Naive thymus-derived CD8-positive, alpha-beta T cell (primary cell): Measurements from ENCODE around the gene CDH4. TPM values are rescaled to one million over a fixed set of nuclear protein-coding genes. Genes with fewer than 3 reads are reported as not detected.
"Not testable (repeated sequence)": the region's sequence is repeated elsewhere in the genome, so short reads cannot be mapped to it uniquely, and the experiment has no call there.

ENCODE experiments used
- ATAC-seq, 2 donors: fragments of 150-1000 bp; cut with Tn5 transposase in 1 of 2; sonication (Bioruptor Pico), chemical (Tn5 transposase) in 1 of 2; 1 replicate in 1 of 2; 2 replicates in 1 of 2; pipeline ENCODE4 v1.10.0; 2021; ENCODE audit warnings: mild to moderate bottlenecking in 2 of 2, moderate library complexity in 2 of 2
- POLR2A ChIA-PET: fragments of 350-600 bp; sonication (Branson Sonifier 250); formaldehyde crosslinking; loops from one replicate; lab custom pipeline; 2021; ENCODE audit warnings: antibody characterized with exemption; lab: Charles Lee
- DNase-seq, 10 donors: peaks; one replicate each; pipeline versions ENCODE4 v3.0.0 to v3.0.0-alpha.2; 2020 to 2022
- H3K27ac Mint-ChIP-seq, 10 donors: one replicate each; pipeline ENCODE4 v1.8.0; 2020 to 2022; ENCODE audit warnings: mild to moderate bottlenecking in 10 of 10, mixed read lengths in 10 of 10, moderate library complexity in 4 of 10, inconsistent platforms in 1 of 10
- H3K27me3 Mint-ChIP-seq, 5 donors: one replicate each; pipeline ENCODE4 v1.8.0; 2021 to 2022; ENCODE audit warnings: mixed read lengths in 5 of 5
- H3K36me3 Mint-ChIP-seq, 3 donors: one replicate each; pipeline ENCODE4 v1.8.0; 2020 to 2022; ENCODE audit warnings: mixed read lengths in 3 of 3, mild to moderate bottlenecking in 2 of 3, inconsistent platforms in 1 of 3
- H3K4me1 Mint-ChIP-seq, 4 donors: one replicate each; pipeline ENCODE4 v1.8.0; 2021 to 2022; ENCODE audit warnings: mixed read lengths in 4 of 4
- H3K4me3 Mint-ChIP-seq, 10 donors: one replicate each; pipeline ENCODE4 v1.8.0; 2020 to 2022; ENCODE audit warnings: mild to moderate bottlenecking in 10 of 10, mixed read lengths in 10 of 10, moderate library complexity in 6 of 10, inconsistent platforms in 1 of 10
- H3K9me3 Mint-ChIP-seq, 9 donors: one replicate each; pipeline ENCODE4 v1.8.0; 2020 to 2022; ENCODE audit warnings: mixed read lengths in 9 of 9, mild to moderate bottlenecking in 3 of 9, inconsistent platforms in 1 of 9, moderate library complexity in 1 of 9
- polyA plus RNA-seq, 3 donors: library from polyadenylated mRNA; unstranded; fragments of 300-500 nt; fragmentation: Illumina TruSeq; gene quantifications; one replicate each; pipeline ENCODE4 v1.2.3, GENCODE V29; 2021
- total RNA-seq, 8 experiments: library from RNA in 2 of 8; stranded (reverse) in 2 of 8; gene quantifications; one replicate each; pipeline ENCODE4 v1.2.3 and lab custom pipeline; 2021 to 2026

CDH4 gene
- total and polyA plus RNA-seq, 5 experiments from 2014 or later = 0.07 to 0.44 (median 0.15) TPM; not detected in 1

- POLR2A ChIA-PET, H3K9me3 Mint-ChIP-seq, ATAC-seq, H3K27me3 Mint-ChIP-seq, H3K4me3 Mint-ChIP-seq, H3K4me1 Mint-ChIP-seq, H3K27ac Mint-ChIP-seq, DNase-seq, H3K36me3 Mint-ChIP-seq: not testable (repeated sequence)
Measured at GRCh38 chr20:61854538-61854937, 602.5 kb downstream of the CDH4 start.

DNA sequence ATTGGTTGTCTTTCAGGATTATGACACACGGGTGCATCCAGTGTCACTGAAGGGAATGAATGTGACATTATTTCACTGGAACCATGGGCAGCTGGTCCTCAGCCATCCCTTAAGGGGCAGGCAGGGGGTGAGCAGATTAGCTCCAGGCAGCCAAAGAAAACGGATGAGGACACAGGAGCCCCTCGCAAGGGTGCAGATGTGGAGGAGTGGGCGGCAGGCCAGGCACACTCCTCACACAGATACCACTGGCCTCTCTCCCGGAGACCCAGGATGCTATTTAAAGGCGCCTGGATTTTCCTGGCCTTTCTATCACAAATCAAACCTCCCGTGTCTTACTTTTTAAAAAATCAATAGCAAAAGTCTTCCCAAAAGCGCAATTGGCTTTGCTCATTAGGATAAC is 603.2 kb downstream of the CDH4 start:
- H3K9me3 Mint-ChIP-seq = peaks cover 0 to 6% (median 0%) of the 10 kb centered on the region in 9 donors
- H3K4me3 Mint-ChIP-seq = no peak overlapping the region
- H3K4me1 Mint-ChIP-seq = no peaks in the 10 kb centered on the region
- ATAC-seq (no peak), DNase-seq (no peak)
- POLR2A ChIA-PET = no interaction called here
- H3K36me3 Mint-ChIP-seq = no peaks in the 10 kb centered on the region
- peaks cover 0 to 4% (median 0%) of the 10 kb centered on the region in 5 donors for H3K27me3 Mint-ChIP-seq
- H3K27ac Mint-ChIP-seq = no peak overlapping the region

DNA sequence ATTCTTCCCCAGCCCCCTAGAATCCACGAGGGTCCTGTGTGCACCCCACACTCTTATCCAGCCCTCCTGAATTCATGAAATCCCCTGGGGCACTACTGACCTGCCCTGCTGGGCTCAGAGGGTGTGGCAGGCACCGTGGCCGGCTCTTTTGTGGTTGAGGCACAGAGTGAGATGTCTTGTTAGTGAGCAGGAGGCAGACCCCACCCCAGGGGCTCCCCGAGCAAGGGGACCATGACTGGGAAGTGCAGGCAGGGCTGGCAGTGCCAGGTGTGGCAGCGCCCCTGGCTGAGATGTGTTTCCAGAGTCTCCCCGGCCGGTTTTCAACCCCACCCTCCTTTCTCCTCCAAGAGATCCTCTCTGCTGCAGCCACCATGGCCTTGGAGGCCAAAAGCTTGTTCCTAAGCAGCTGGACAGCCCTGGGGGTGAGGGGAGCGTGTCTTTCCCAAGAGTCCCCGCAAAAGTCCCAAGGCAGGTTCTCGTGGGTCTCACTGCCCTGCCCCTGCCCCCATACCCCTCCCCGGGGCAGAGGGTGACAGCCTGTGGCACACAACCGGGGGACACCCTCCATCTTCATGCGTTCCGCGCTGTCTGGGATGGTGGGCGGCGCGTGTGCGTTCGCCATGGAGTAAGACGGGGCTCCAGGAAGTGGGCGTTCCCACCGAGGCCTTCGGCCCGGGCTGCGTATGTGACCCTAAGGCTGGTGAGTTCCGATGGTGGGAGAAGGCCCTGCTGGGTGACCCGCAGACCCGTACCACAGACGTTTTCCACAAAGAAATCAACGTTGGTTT is 604.8 kb downstream of the CDH4 start:
- DNase-seq (no peak), ATAC-seq (no peak)
- Mint-ChIP-seq H3K9me3 (peaks cover 0 to 6% (median 0%) of the 10 kb centered on the region in 9 donors), H3K36me3 (no peaks in the 10 kb centered on the region), H3K27me3 (peaks cover 0 to 8% (median 0%) of the 10 kb centered on the region in 5 donors), H3K27ac (no peak overlapping the region), H3K4me1 (peaks cover 0 to 4% (median 0%) of the 10 kb centered on the region in 4 donors), H3K4me3 (no peak overlapping the region)
- POLR2A ChIA-PET = no interaction called here

DNA sequence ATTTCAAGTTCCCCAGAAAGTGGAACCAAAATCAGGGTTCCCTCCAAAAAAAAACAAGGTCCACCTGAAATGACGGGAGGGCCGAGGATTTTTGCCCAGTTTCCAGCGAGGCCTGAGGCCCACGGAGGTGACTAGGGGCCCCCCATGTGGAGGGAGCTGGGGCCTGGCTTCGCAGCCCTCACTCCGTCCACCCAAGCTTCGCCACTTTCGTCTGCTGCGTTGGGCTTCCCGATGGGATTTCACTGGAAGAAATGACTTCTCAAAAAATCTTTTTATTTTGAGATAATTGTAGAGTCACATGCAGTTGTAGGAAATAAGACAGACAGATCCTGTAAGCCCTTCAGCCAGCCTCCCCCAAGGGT is 605.3 kb downstream of the CDH4 start:
- H3K4me3 Mint-ChIP-seq = no peak overlapping the region
- POLR2A ChIA-PET = no interaction called here
- peaks cover 0 to 6% (median 0%) of the 10 kb centered on the region in 9 donors for H3K9me3 Mint-ChIP-seq

DNA sequence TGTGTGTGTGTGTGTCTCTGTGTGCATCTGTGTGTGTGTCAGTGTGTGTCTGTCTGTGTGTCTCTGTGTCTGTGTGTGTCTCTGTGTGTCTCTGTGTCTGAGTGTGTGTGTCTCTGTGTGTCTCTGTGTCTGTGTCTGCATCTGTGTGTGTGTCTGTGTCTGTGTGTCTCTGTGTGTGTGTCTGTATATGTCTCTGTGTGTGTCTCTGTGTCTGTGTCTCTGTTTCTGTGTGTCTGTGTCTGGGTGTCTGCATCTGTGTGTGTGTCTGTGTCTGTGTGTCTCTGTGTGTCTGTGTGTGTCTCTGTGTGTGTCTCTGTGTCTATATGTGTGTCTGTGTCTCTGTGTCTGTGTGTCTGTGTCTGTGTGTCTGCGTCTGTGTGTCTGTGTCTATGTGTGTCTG is 605.8 kb downstream of the CDH4 start:
- Mint-ChIP-seq H3K9me3 (peaks cover 0 to 6% (median 0%) of the 10 kb centered on the region in 9 donors), H3K36me3 (no peaks in the 10 kb centered on the region), H3K4me3 (no peak overlapping the region), H3K27me3 (peaks cover 0 to 8% (median 0%) of the 10 kb centered on the region in 5 donors), H3K4me1 (peaks cover 0 to 4% (median 0%) of the 10 kb centered on the region in 4 donors), H3K27ac (no peak overlapping the region)
- no peak for DNase-seq
- no peak for ATAC-seq
- POLR2A ChIA-PET = no interaction called here

More for the DNA sequence above, 605.3 kb downstream of the CDH4 start:
- peaks cover 0 to 4% (median 0%) of the 10 kb centered on the region in 4 donors for H3K4me1 Mint-ChIP-seq
- H3K27me3 Mint-ChIP-seq = peaks cover 0 to 8% (median 0%) of the 10 kb centered on the region in 5 donors
- no peak overlapping the region for H3K27ac Mint-ChIP-seq
- H3K36me3 Mint-ChIP-seq = no peaks in the 10 kb centered on the region
- ATAC-seq (no peak), DNase-seq (no peak)

DNA sequence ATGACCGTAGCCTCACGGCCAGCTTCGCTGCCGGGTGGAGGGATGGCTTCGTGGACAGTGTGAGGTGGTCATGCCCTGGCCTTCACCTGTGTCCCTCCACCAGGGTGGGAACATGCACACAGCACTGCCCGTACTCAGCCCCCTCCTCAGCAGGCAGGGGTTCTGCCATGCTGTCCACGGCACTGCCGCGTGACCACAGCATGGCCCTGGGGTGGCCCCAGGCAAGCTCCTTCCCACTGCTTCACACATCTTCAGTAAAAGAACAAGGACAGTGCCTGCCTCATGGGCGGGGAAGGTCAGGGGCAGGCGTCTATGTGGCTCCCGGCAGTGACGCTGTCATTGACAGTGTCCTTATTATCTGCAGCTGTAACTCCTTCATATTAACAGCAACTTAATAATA is 607.7 kb downstream of the CDH4 start:
- Mint-ChIP-seq H3K27ac (no peak overlapping the region), H3K9me3 (peaks cover 0 to 6% (median 0%) of the 10 kb centered on the region in 9 donors), H3K4me3 (no peak overlapping the region), H3K27me3 (peaks cover 0 to 8% (median 0%) of the 10 kb centered on the region in 5 donors), H3K36me3 (no peaks in the 10 kb centered on the region), H3K4me1 (peaks cover 0 to 4% (median 0%) of the 10 kb centered on the region in 4 donors)
- ATAC-seq = no peak
- no peak for DNase-seq
- POLR2A ChIA-PET = no interaction called here

GRCh38 chr20:61860260-61860987 is 608.4 kb downstream of the CDH4 start:
- POLR2A ChIA-PET = no interaction called here
- peaks cover 0 to 4% (median 0%) of the 10 kb centered on the region in 4 donors for H3K4me1 Mint-ChIP-seq
- H3K9me3 Mint-ChIP-seq = peaks cover 0 to 10% (median 5%) of the 10 kb centered on the region in 9 donors
- ATAC-seq = no peak
- H3K36me3 Mint-ChIP-seq = peaks cover 0 to 4% (median 0%) of the 10 kb centered on the region in 3 donors
- no peak overlapping the region for H3K27ac Mint-ChIP-seq
- H3K27me3 Mint-ChIP-seq = peaks cover 0 to 8% (median 0%) of the 10 kb centered on the region in 5 donors
- no peak for DNase-seq
- no peak overlapping the region for H3K4me3 Mint-ChIP-seq

GRCh38 chr20:61861054-61861841 is 609.2 kb downstream of the CDH4 start:
- POLR2A ChIA-PET = no interaction called here
- Mint-ChIP-seq H3K27ac (no peak overlapping the region), H3K4me1 (peaks cover 0 to 4% (median 0%) of the 10 kb centered on the region in 4 donors), H3K4me3 (no peak overlapping the region), H3K9me3 (peaks cover 0 to 16% (median 7%) of the 10 kb centered on the region in 9 donors), H3K27me3 (peaks cover 0 to 8% (median 0%) of the 10 kb centered on the region in 5 donors), H3K36me3 (peaks cover 0 to 6% (median 0%) of the 10 kb centered on the region in 3 donors)
- DNase-seq (no peak), ATAC-seq (no peak)

- no peak for DNase-seq
- ATAC-seq = no peak
- H3K36me3 Mint-ChIP-seq = peaks cover 0 to 6% (median 0%) of the 10 kb centered on the region in 3 donors
Measured at GRCh38 chr20:61861858-61862257, 609.8 kb downstream of the CDH4 start.

DNA sequence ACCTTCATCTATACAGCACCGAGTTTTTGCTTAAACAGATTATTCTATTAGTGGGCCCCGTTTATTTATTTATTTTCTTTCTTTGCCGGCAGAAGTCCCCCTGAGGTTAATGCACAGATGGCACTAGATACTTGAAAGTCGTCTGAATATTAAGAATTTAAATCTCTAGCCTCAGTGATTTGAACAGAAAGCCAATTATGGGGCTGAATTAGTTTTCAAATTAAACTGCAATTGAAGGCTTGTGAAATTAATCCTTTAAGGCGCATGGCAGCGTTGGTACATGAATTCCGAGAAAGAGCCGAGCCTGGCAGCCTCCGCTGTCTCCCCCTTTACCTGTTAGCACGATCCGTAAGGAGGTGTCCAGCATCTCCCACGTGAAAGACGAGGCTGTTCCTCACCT is 610.8 kb downstream of the CDH4 start:
- ATAC-seq = no peak
- no peak overlapping the region for H3K27ac Mint-ChIP-seq
- POLR2A ChIA-PET = no interaction called here
- H3K27me3 Mint-ChIP-seq = peaks cover 0 to 11% (median 0%) of the 10 kb centered on the region in 5 donors
- peaks cover 0 to 6% (median 0%) of the 10 kb centered on the region in 3 donors for H3K36me3 Mint-ChIP-seq
- no peak overlapping the region for H3K4me3 Mint-ChIP-seq
- peaks cover 0 to 22% (median 7%) of the 10 kb centered on the region in 9 donors for H3K9me3 Mint-ChIP-seq
- peaks cover 0 to 4% (median 0%) of the 10 kb centered on the region in 4 donors for H3K4me1 Mint-ChIP-seq
- DNase-seq = no peak

More at GRCh38 chr20:61861858-61862257, 609.8 kb downstream of the CDH4 start:
- Mint-ChIP-seq H3K27me3 (peaks cover 0 to 9% (median 0%) of the 10 kb centered on the region in 5 donors), H3K4me3 (no peak overlapping the region), H3K4me1 (peaks cover 0 to 4% (median 0%) of the 10 kb centered on the region in 4 donors), H3K27ac (no peak overlapping the region), H3K9me3 (peaks cover 0 to 22% (median 7%) of the 10 kb centered on the region in 9 donors)
- POLR2A ChIA-PET = no interaction called here

- H3K27ac Mint-ChIP-seq = no peak overlapping the region
- peaks cover 0 to 4% (median 0%) of the 10 kb centered on the region in 4 donors for H3K4me1 Mint-ChIP-seq
- H3K4me3 Mint-ChIP-seq = no peak overlapping the region
- ATAC-seq (no peak), DNase-seq (no peak)
- H3K9me3 Mint-ChIP-seq = peaks cover 0 to 22% (median 7%) of the 10 kb centered on the region in 9 donors
- POLR2A ChIA-PET = no interaction called here
- H3K27me3 Mint-ChIP-seq = peaks cover 0 to 11% (median 0%) of the 10 kb centered on the region in 5 donors
- H3K36me3 Mint-ChIP-seq = peaks cover 0 to 6% (median 0%) of the 10 kb centered on the region in 3 donors
Measured at GRCh38 chr20:61864481-61864880, 612.4 kb downstream of the CDH4 start.

DNA sequence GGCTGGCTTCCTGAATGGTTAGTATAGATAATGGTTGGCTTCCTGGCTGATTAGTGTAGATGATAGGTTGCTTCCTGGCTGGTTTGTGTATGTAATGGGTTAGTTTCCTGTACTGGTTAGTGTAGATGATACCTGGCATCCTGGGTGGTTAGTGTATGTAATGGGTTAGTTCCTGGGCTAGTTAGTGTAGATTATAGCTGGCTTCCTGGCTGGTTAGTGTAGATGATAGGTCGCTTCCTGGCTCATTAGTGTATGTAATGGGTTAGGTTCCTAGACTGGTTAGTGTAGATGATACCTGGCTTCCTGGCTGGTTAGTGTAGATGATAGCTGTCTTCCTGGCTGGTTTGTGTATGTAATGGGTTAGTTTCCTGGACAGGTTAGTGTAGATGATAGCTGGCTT is 613.3 kb downstream of the CDH4 start:
- no peak for DNase-seq
- Mint-ChIP-seq H3K4me1 (peaks cover 0 to 4% (median 0%) of the 10 kb centered on the region in 4 donors), H3K9me3 (peaks cover 0 to 22% (median 7%) of the 10 kb centered on the region in 9 donors), H3K4me3 (no peak overlapping the region), H3K36me3 (peaks cover 0 to 6% (median 0%) of the 10 kb centered on the region in 3 donors), H3K27ac (no peak overlapping the region), H3K27me3 (peaks cover 0 to 10% (median 0%) of the 10 kb centered on the region in 5 donors)
- POLR2A ChIA-PET = no interaction called here
- ATAC-seq = no peak
